GM08714 (cell line): Measurements from ENCODE around the gene MAP1A.

ENCODE experiments used
- H3K4me3 ChIP-seq: fragments of 200-500 bp; sonication (Bioruptor generic); 2 replicates; pipeline ENCODE4 v1.5.1; 2014; ENCODE audit warnings: mild to moderate bottlenecking, low read length, inconsistent platforms
- ZNF274 ChIP-seq: IDR thresholded peaks from 2 replicates; pipeline ENCODE4 v1.6.1; 2012; ENCODE audit warnings: mild to moderate bottlenecking, low read depth, low read length

The MAP1A gene

DNA sequence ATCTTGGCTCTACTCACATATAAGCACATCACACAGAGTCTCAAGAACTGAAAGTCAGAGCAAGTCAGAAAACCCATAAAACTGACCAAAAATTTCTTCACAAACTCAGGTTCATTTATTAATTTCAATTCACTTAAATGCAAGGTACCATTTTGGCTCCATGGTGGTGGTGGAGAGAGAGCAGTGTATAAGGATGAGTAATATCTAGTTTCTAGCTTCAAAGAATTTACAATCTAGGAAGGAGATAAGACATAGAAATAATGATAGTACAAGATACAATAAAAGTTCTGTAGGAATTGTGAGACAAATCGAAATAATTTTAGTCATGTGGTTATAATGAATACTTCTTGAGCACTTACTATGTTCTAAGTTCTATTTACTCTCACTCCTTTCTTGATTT is 17.8 kb upstream of the MAP1A start:
- TF ChIP-seq ZNF274 = no peak
- H3K4me3 ChIP-seq = no peak overlapping the region

DNA sequence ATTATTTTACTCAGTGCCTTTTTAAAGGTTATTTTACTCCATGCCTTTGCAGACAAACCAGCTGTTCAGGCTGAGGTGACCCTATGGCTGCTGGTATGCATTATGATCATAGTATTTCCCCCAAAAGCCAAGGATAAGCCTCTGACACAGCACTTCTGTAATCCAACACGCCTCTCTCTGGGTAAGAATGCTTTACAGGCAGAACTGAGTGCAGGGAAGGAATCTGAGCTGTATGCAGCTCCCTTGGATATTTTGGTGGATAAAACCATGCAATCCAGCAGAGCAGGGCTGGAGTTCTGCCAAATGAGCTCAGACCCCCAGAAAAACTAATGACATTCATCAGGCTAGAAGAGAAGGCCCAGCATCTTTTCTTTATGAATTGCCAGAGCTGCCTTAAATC is 11.7 kb upstream of the MAP1A start:
- no peak overlapping the region for H3K4me3 ChIP-seq
- no peak for TF ChIP-seq ZNF274

DNA sequence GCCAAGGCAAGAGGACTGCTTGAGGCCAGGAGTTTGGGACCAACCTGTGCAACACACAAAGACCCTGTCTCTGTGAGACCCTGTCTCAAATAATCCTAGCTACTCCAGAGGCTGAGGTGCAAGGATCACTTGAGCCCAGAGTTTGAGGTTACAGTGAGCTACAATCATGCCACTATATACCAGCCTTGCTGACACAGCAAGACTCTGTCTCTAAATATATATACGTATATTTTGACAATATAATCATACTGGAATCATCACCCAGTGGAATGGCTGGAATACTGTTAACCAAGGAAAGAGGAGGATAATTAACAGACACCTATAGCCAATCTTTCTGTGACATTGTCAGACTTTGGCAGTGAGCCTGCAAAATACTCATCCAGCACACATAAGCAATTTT is 9.0 kb upstream of the MAP1A start:
- TF ChIP-seq ZNF274 = no peak
- no peak overlapping the region for H3K4me3 ChIP-seq

DNA sequence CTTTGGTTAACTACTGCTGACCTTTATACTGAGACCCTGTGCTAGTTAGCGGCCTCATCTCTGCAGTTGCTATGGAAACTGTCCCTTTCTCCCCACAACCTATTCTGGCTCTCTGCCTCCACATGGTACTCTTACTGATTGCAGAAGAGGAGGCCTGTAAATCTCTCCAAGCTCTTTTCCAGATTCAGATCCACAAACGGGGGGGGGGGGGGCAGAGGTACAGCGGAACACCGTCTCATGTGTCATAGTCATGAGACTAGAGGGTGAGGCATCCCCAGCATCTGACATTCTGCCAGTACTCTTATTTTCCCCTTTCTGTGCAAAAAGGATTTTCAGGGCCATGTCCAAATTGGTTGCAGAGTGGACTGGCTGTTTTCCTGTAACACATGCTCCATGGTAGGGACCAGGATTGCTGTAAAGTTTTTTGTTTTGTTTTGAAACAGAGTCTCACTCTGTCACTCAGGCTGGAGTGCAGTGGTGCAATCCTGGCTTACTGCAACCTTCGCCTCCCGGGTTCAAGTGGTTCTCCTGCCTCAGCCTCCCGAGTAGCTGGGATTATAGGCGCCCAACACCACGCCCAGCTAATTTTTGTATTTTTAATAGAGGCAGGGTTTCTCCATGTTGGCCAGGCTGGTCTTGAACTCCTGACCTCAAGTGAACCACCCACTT is 8.3 kb upstream of the MAP1A start:
- H3K4me3 ChIP-seq = no peak overlapping the region
- TF ChIP-seq ZNF274 = no peak

DNA sequence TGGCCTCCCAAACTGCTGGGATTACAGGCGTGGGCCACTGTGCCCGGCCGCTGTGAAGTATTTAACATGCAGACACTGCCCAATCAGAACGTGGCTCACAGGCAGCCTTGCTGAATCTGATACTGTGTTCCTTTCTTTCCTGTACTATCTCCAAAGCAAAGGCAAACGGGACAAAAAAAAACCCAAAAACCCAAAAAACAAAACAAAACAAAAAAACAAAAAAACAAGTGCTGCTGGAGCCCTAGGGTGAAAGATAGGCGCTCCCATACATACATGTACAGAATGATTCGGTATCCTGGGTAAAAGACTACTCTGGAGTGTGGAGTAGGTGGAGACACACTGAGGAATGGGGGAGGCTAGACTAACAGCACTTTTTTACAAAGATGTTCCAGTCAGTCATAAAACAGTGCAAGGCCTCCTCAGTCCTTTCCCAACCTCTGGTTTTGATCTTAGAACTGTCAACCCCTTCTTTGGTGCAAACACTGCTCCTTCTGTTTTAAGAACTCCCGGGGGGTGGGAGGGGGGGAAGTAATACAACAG is 7.7 kb upstream of the MAP1A start:
- TF ChIP-seq ZNF274 = no peak
- H3K4me3 ChIP-seq = peak overlapping the region; percentile 75; the same call in 1 of the 2 replicates

DNA sequence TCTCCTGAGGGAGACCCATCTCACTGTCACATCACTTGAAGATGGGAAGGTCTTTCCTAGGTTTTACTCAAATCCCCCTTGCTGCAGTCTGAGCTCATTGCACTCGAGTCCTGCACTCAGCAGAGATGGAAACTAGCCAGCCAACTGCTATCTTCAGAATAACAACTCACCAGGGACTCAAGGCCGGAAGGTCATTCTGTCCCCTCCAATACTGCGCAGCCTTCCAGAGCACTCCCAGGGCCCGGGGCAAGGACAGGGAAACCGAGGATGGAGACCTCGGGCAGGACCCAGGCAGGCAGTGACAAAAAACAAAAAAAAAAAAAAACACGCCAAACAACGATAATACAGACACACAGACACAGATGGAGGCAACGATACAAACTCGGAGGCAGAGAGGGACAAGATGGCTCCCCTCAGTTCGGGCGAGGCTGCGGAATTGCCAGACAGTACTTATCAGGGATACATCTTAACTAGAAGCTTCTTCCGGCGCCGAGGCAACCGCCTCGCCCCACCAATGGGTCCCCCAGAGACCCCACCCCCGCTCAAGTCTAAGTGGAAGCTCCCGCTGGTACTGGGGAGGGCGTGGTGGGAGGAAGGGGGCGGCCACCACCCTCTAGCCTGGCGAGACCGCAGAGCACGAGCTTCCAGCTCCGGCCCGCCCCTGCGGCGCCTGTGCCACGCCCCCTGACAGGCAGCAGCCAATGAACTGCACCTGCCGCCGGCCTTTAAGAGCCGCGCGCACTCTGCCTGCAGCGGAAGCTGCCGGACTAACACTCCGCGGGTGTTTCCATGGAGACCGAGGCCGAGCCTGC is 7.0 kb upstream of the MAP1A start:
- H3K4me3 ChIP-seq = peak overlapping the region; percentile 75
- no peak for TF ChIP-seq ZNF274

DNA sequence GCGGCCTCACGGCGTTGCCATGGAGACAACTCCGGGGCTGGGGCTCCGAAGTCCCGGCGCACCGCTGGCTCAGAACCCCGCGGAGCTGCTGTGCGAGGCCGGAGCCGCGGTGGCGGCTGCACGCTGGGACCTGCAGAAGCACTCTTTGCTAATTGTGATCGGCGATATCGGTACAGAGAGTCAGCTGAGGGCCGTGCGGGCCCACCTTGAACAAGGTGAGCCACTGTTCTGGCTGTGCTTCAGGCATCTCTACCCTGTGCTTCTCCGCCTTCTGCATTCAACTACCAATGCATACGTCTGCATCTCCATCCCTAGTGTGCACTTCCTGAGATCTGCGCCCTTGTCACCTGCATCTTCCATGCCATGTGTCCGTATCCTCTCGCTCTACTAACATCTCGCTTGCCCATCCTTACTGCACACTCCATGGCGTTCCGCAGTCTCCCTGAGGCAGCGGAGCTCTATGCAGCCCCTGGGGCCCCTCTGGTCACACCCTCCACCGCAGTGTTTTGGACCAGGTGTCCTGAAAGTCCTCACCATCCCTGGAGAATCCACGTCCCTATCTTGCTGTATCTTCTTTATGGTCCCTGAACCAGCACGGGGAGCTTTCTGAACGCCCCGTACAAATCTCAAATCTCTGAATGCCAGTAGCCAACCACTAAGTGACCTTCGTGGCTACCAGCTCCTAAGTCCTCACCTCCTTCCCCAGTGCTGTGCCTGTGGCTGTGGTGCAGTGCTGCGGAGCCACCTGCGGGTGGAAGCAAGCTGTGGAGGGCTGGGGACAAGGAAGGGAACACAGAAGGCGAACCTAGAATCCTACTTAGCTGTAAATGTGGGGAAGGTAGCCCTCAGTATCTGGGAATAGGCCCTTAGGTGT is 6.2 kb upstream of the MAP1A start:
- TF ChIP-seq ZNF274 = no peak
- peak overlapping the region; percentile 39; the same call in 1 of the 2 replicates for H3K4me3 ChIP-seq

DNA sequence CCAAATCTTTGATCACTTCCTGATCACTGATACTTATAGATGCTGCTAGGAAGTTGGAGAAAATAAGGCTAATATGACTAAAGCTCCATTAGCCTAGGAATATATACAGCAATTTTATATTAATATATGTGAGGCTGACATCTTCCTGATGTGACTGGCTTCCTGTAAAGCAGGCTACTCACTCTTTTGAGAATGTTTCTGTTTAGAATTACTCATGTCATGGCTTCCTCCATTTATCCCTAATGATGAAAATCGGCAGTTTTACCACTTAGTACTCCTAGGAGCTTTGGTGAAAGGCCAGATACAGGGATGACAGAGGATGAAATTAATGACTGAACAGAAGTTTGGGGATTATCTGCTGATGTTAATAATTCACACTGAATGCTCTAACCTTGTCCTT is 3.9 kb upstream of the MAP1A start:
- no peak overlapping the region for H3K4me3 ChIP-seq
- TF ChIP-seq ZNF274 = no peak

DNA sequence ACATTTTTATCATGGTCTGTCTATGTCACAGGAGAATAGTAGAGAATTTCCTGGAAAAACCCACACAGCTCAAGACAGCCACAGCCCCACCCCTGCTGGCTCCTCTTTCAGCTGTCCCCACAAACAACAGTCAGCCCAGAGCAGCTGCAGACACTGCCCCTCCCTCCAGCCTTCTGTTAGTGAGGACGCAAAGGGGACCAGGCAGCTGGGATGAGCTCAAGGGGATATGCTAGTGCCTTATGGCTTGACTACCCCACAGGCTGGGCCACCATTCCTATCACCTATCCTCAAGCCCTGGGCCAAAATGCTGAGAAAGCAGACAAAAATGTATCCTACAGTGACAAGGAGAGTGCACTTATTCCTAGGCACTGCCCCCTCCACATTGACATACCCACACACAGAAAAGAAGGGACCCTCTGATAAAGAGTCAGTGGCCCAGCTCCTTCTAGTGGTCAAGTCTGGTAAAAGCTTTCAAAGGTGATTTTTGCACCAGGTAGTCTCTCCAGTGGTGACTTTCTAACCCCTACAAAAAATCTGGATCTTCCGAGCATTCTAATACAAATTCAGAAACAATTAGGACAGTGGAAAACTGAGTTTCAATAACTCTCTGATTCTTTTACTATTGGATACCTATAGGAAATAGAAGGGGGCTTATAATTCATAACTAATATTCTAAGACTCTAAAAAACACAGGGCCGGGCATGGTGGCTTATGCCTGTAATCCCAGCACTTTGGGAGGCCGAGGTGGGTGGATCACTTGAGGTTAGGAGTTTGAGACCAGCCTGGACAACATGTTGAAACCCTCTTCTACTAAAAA is 3.0 kb upstream of the MAP1A start:
- TF ChIP-seq ZNF274 = no peak
- H3K4me3 ChIP-seq = no peak overlapping the region

DNA sequence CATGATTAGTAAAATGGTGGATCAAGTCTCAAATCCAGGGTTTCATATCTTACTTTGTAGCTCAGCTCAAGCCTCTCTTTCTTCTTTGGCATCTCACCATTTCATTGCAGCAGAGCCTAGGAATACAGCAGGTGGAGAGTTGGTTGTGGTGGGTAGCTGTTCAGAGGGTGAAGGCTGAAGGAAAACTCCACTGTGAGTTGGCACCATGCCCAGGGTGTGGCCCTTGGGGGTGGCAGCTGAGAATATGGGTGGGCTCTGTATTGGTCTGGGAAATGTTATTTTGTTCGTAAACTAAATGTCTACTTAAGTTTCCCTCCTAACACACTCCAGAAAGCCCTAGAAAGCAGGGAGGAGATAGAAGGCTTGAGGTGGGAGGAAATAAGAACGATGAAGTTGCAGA is 1.7 kb upstream of the MAP1A start:
- no peak overlapping the region for H3K4me3 ChIP-seq
- no peak for TF ChIP-seq ZNF274

DNA sequence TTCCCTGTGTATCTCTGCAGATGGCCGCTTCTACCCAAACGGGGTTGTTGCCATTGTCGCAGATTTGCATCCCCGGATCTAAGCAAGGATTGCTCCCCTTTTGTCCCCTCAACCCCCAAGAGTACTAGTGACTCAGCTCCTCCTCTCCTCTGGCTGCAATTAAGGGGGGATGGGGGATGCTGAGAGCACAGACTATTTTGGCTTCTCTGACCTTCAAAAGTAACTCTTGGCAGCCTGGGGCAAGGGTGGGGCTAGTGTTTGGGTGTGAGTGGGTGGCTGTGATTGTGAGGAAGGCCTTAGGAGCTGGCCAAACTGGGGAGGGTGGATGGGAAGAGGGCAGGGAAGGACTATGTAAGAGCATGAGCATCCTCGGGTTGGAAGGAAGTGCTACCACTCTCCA is 1.2 kb upstream of the MAP1A start:
- TF ChIP-seq ZNF274 = no peak
- H3K4me3 ChIP-seq = no peak overlapping the region

DNA sequence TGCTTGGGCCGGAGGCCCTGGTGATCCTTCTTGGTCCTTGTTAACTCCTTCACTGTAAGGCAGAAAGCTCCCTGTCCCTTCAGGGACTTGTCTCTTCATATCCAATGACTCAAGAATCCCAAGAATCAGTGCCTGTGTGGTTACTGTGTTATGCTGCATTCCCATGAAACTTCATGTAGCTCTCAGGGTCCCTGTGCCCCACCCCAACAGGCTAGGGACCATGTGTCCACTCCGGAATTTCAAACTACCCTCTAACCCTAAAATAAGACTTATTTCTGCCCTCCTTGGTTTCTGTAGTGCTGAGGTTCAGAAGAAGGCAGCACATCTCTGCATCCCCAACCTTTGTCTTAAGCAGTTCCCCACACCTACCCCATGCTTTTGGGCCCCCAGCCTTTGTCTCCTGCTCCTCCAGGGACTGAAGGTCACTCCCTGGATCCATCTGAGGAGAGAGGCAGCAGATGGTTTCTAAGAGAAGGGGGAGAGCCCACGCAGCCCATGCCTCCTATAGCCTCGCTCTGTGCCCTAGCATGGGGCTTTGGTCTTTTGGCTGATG is 531 bp upstream of the MAP1A start:
- TF ChIP-seq ZNF274 = no peak

DNA sequence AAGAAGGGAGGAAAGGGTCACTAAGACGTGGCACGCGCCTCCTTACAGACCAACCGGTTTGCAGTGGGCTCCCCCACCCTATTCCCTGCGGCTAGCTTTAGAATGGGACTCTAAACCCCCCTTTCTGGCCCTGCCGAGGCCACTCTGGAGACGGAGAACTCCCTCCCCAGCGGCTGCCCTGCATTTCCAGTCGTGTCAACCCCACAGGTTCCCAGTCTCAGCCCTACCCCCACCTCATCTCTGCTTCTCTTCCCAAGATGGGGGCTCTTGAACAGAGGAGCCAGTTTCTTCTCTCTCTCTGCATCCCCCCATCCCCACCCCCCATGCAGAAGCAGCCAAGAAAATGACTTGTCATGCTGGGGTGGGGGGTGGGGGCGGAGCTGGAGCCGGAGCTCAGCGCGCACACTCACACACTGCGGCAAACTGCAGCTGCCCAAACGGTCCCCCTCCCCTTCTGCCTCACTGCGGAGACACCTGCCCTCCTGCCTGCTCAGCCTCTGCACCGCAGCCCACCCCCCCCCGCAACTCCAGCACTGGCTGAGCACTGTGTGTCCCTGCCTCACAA is 871 bp downstream of the MAP1A start:
- H3K4me3 ChIP-seq = no peak overlapping the region
- TF ChIP-seq ZNF274 = no peak

More for the DNA sequence above, 531 bp upstream of the MAP1A start:
- no peak overlapping the region for H3K4me3 ChIP-seq
